Mesothelial cell of epicardium (in vitro differentiated cells): Measurements from ENCODE around the gene RAD18. TPM values are rescaled to one million over a fixed set of nuclear protein-coding genes. Genes with fewer than 3 reads are reported as not detected.

Experiments
- DNase-seq, 2 experiments: peaks; one replicate each; pipeline ENCODE4 v3.0.0; 2021; ENCODE audit warnings: low spot score in 2 of 2; ENCODE audit not compliant: unreplicated experiment in 2 of 2
- H3K27ac Mint-ChIP-seq: 2 replicates; pipeline ENCODE4 v1.8.0; 2021; ENCODE audit warnings: mixed read lengths
- H3K27me3 Mint-ChIP-seq: 2 replicates; pipeline ENCODE4 v1.8.0; 2021; ENCODE audit warnings: low read depth, mixed read lengths
- H3K36me3 Mint-ChIP-seq: 2 replicates; pipeline ENCODE4 v1.8.0; 2021; ENCODE audit warnings: mixed read lengths
- H3K4me1 Mint-ChIP-seq: 2 replicates; pipeline ENCODE4 v1.8.0; 2021; ENCODE audit warnings: mixed read lengths
- H3K4me3 Mint-ChIP-seq: 2 replicates; pipeline ENCODE4 v1.8.0; 2021; ENCODE audit warnings: mild to moderate bottlenecking, moderate library complexity, mixed read lengths
- H3K9me3 Mint-ChIP-seq: 2 replicates; pipeline ENCODE4 v1.8.0; 2021; ENCODE audit warnings: mixed read lengths
- CTCF ChIP-seq: fragments of 200-600 bp; sonication (generic); IDR thresholded peaks from one replicate; pipeline ENCODE4 v1.5.0; 2021; ENCODE audit warnings: antibody characterized with exemption; ENCODE audit not compliant: unreplicated experiment
- total RNA-seq: library from RNA; stranded (reverse); gene quantifications from 3 replicates; pipeline ENCODE4 v1.2.1, GENCODE V29; 2021

Gene RAD18
- total RNA-seq, 1 donor from 2014 or later: 23.2 TPM

GRCh38 chr3:8857720-8858367 lies 105.4 kb downstream of the RAD18 start:
- Mint-ChIP-seq H3K4me1 (no peaks in the 10 kb centered on the region), H3K36me3 (peaks cover 2% of the 10 kb centered on the region), H3K27ac (no peak overlapping the region), H3K9me3 (no peaks in the 10 kb centered on the region), H3K4me3 (no peak overlapping the region), H3K27me3 (no peaks in the 10 kb centered on the region)
- no peak for DNase-seq
- no peak for TF ChIP-seq CTCF

DNA sequence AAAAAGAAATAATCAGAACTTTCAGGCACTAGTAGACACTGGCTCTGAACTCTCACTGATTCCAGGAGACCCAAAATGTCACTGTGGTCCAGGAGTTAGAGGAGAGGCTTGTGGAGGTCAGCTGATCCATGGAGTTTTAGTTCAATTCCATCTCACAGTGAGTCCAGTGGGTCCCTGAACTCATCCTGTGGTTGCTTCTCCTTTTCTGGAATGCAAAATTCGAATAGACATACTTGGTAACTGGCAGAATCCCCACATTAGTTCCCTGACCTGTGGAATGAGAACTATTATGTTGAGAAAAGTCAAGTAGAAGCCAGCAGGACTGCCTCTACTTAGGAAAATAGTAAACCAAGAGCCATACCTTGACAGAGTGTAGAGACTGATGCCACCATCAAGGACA lies 106.6 kb downstream of the RAD18 start:
- no peaks in the 10 kb centered on the region for H3K36me3 Mint-ChIP-seq
- H3K4me3 Mint-ChIP-seq: no peak overlapping the region
- H3K27me3 Mint-ChIP-seq: no peaks in the 10 kb centered on the region
- H3K4me1 Mint-ChIP-seq: peaks cover 1% of the 10 kb centered on the region
- no peak for DNase-seq
- H3K9me3 Mint-ChIP-seq: no peaks in the 10 kb centered on the region
- TF ChIP-seq CTCF: no peak
- no peak overlapping the region for H3K27ac Mint-ChIP-seq

- Mint-ChIP-seq H3K27me3 (no peaks in the 10 kb centered on the region), H3K4me1 (peaks cover 6% of the 10 kb centered on the region), H3K27ac (no peak overlapping the region), H3K4me3 (no peak overlapping the region), H3K36me3 (no peaks in the 10 kb centered on the region), H3K9me3 (no peaks in the 10 kb centered on the region)
- DNase-seq: no peak
- TF ChIP-seq CTCF: no peak
These were observed 107.2 kb downstream of the RAD18 start for GRCh38 chr3:8856071-8856470.

DNA sequence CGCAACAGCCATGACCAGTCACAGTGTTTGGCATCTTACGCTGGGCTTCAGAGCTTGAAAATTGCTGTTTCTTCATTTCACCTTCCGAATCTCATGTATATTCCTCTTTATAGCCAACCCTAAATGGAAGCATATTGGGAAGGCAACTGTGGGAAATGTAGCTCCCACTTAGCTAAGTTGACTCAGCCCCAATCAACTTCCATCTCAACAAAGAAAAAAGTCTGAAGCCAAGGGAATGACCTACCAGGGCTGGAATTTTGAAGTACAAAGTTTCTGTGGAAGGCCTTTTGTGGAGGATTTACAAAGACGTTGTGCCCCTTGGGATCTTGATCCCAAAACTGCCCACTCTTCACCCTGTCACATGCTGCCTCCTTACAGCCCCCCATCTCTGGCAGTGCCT lies 108.6 kb downstream of the RAD18 start:
- no peak overlapping the region for H3K4me3 Mint-ChIP-seq
- no peaks in the 10 kb centered on the region for H3K27me3 Mint-ChIP-seq
- H3K36me3 Mint-ChIP-seq: no peaks in the 10 kb centered on the region
- no peak for TF ChIP-seq CTCF
- no peak for DNase-seq
- H3K27ac Mint-ChIP-seq: no peak overlapping the region
- H3K4me1 Mint-ChIP-seq: peaks cover 6% of the 10 kb centered on the region
- H3K9me3 Mint-ChIP-seq: no peaks in the 10 kb centered on the region

- Mint-ChIP-seq H3K4me3 (no peak overlapping the region), H3K27me3 (no peaks in the 10 kb centered on the region), H3K4me1 (peaks cover 11% of the 10 kb centered on the region), H3K36me3 (no peaks in the 10 kb centered on the region), H3K27ac (no peak overlapping the region), H3K9me3 (no peaks in the 10 kb centered on the region)
- no peak for TF ChIP-seq CTCF
- no peak for DNase-seq
These were observed 110.2 kb downstream of the RAD18 start for GRCh38 chr3:8853081-8853480.

GRCh38 chr3:8852511-8852910 lies 110.8 kb downstream of the RAD18 start:
- H3K27me3 Mint-ChIP-seq: no peaks in the 10 kb centered on the region
- no peak overlapping the region for H3K4me3 Mint-ChIP-seq
- no peak for DNase-seq
- peaks cover 11% of the 10 kb centered on the region for H3K4me1 Mint-ChIP-seq
- TF ChIP-seq CTCF: no peak
- H3K9me3 Mint-ChIP-seq: no peaks in the 10 kb centered on the region
- no peaks in the 10 kb centered on the region for H3K36me3 Mint-ChIP-seq
- no peak overlapping the region for H3K27ac Mint-ChIP-seq
